ENCODE measurements around the gene RMND5A.

RMND5A gene

DNA sequence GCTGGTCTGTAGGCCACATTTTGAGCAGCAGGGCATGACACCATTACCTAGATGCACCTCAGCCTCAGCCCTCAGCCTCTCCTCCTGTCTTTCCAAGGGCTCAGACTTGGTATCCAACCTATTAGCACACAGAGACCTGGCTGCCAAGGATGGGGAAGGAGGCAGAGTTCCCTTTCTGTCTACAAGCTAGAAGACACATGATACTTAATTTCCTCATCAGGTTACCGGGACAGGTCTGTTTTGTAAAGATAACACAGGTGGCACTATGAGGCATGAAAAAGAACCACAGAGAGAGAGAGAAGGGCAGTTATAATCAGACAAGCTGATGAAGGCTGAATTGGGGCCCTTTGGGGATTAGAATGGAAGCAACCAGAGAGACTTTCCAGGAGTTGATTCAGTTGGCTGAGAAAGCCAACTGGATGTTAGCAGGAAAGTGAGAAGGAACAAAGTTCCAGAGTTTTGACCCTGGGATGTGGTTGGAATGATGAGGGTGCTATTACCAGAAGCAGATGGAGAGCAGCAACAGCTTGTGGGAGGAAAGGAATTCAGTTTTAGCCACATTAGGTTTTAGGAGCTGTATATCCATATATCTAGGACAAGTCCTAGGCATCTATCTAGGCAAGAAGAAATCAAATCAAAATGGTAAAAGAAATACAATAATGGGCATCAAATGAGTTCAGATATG, 46.0 kb upstream of the RMND5A start:
- Histone ChIP-seq H2AFZ (ENCODE audit: low read depth) (no peak overlapping the region), H3K27me3 (ENCODE audit: insufficient read depth, low read depth) (no peaks in the 10 kb centered on the region), H3K4me2 (no peak overlapping the region), H3K4me1 (ENCODE audit: low read depth, poor library complexity, severe bottlenecking) (no peaks in the 10 kb centered on the region), H3K79me2 (ENCODE audit: insufficient read depth, low read depth) (no peaks in the 10 kb centered on the region), H3K9ac (no peak overlapping the region), H3K27ac (no peak overlapping the region), H3K36me3 (ENCODE audit: insufficient read depth) (no peaks in the 10 kb centered on the region), H3K4me3 (IDR thresholded peaks at IDR 0.05; ENCODE audit: insufficient read depth, low read depth, low read length) (no peak overlapping the region), H4K20me1 (ENCODE audit: insufficient read depth) (no peaks in the 10 kb centered on the region)
- TF ChIP-seq CTCF (conservative IDR thresholded peaks at IDR 0.05; ENCODE audit: low read depth, low read length) = no peak

DNA sequence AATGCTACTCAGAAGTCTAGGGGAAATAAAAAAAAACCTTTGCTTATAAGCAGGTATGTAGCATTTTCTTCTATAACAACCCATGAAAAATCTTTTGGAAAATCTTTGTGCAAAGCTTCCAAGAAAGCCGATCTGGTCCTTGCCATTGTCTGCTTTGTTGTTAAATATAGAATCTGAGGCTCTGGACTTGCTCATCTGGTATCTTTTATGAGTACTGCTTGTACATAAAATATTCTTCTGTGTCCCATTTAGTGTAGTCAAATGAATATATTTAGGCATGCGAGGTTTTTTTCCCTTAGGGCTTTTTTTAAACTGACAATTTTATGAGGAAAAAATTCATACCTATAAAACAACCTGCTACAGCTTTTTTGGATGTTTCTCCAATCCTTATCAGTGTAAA, 45.0 kb upstream of the RMND5A start:
- no peaks in the 10 kb centered on the region for H3K4me1 ChIP-seq (ENCODE audit: low read depth, poor library complexity, severe bottlenecking)

GRCh38 chr2:86675511-86676015, 44.5 kb upstream of the RMND5A start:
- H3K4me2 ChIP-seq = no peak overlapping the region
- no peak overlapping the region for H3K9ac ChIP-seq
- H3K4me1 ChIP-seq (ENCODE audit: low read depth, poor library complexity, severe bottlenecking) = no peaks in the 10 kb centered on the region
- H2AFZ ChIP-seq (ENCODE audit: low read depth) = no peak overlapping the region
- H3K27me3 ChIP-seq (ENCODE audit: insufficient read depth, low read depth) = no peaks in the 10 kb centered on the region
- TF ChIP-seq CTCF (conservative IDR thresholded peaks at IDR 0.05; ENCODE audit: low read depth, low read length) = 0 out of 2 replicates have a peak, but pooled peaks have one; percentile 20
- no peaks in the 10 kb centered on the region for H3K79me2 ChIP-seq (ENCODE audit: insufficient read depth, low read depth)
- H3K4me3 ChIP-seq (IDR thresholded peaks at IDR 0.05; ENCODE audit: insufficient read depth, low read depth, low read length) = no peak overlapping the region
- no peaks in the 10 kb centered on the region for H4K20me1 ChIP-seq (ENCODE audit: insufficient read depth)
- H3K27ac ChIP-seq = no peak overlapping the region
- H3K36me3 ChIP-seq (ENCODE audit: insufficient read depth) = no peaks in the 10 kb centered on the region

More for the DNA sequence above, 45.0 kb upstream of the RMND5A start:
- Histone ChIP-seq H3K36me3 (ENCODE audit: insufficient read depth) (no peaks in the 10 kb centered on the region), H3K79me2 (ENCODE audit: insufficient read depth, low read depth) (no peaks in the 10 kb centered on the region), H3K27me3 (ENCODE audit: insufficient read depth, low read depth) (no peaks in the 10 kb centered on the region), H3K4me3 (IDR thresholded peaks at IDR 0.05; ENCODE audit: insufficient read depth, low read depth, low read length) (no peak overlapping the region), H4K20me1 (ENCODE audit: insufficient read depth) (no peaks in the 10 kb centered on the region), H3K9ac (no peak overlapping the region), H3K4me2 (no peak overlapping the region), H2AFZ (ENCODE audit: low read depth) (no peak overlapping the region), H3K27ac (no peak overlapping the region)
- TF ChIP-seq CTCF (conservative IDR thresholded peaks at IDR 0.05; ENCODE audit: low read depth, low read length) = no peak

DNA sequence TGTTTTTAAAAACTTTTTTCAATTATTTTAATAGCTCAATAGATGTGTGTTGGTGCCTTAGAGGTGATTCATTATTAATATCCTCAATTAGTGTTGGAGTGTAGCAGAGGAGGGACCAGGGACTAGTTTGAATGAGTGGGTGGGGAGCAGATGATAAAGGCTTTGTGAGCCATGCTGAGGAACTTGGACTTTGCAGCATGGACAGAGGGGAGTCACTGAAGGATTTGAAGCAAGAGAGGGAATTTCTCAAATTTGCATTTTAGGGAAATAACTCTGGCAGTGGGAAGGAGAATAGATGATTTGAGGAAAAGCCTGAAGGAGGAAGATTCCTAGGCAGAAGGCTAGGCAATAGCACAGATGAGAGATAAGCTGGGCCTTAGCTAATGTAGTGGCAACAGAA, 42.3 kb upstream of the RMND5A start:
- H3K27ac ChIP-seq = no peak overlapping the region
- no peak overlapping the region for H3K4me3 ChIP-seq (IDR thresholded peaks at IDR 0.05; ENCODE audit: insufficient read depth, low read depth, low read length)
- no peaks in the 10 kb centered on the region for H3K27me3 ChIP-seq (ENCODE audit: insufficient read depth, low read depth)
- TF ChIP-seq CTCF (conservative IDR thresholded peaks at IDR 0.05; ENCODE audit: low read depth, low read length) = no peak
- H3K9ac ChIP-seq = no peak overlapping the region
- H3K79me2 ChIP-seq (ENCODE audit: insufficient read depth, low read depth) = no peaks in the 10 kb centered on the region
- H3K4me2 ChIP-seq = no peak overlapping the region
- H3K36me3 ChIP-seq (ENCODE audit: insufficient read depth) = no peaks in the 10 kb centered on the region
- H4K20me1 ChIP-seq (ENCODE audit: insufficient read depth) = no peaks in the 10 kb centered on the region
- no peak overlapping the region for H2AFZ ChIP-seq (ENCODE audit: low read depth)
- no peaks in the 10 kb centered on the region for H3K4me1 ChIP-seq (ENCODE audit: low read depth, poor library complexity, severe bottlenecking)
